Measurements from ENCODE around the gene VEZT. TPM values are rescaled to one million over a fixed set of nuclear protein-coding genes. Genes with fewer than 3 reads are reported as not detected.
"Not testable (repeated sequence)": the region's sequence is repeated elsewhere in the genome, so short reads cannot be mapped to it uniquely, and the experiment has no call there.

Gene VEZT
- 57.5 TPM for total RNA-seq

GRCh38 chr12:95217377-95218149 is at the start of gene VEZT, which contains the start of gene FGD6:
Gene VEZT (plus strand): TSS chr12:95217807. CDS start chr12:95217851, 44 bp downstream.
Gene FGD6 (minus strand): TSS chr12:95217467. CDS start chr12:95217240, 227 bp downstream.
- peak; percentile 99 for DNase-seq (ENCODE audit: low spot score)

GRCh38 chr12:95168746-95169145 is 48.9 kb upstream of the VEZT start:
- DNase-seq (ENCODE audit: low spot score) = no peak

GRCh38 chr12:95169368-95169767 is 48.2 kb upstream of the VEZT start:
- DNase-seq (ENCODE audit: low spot score) = peak; percentile 64

GRCh38 chr12:95173392-95174251 is 44.0 kb upstream of the VEZT start:
- DNase-seq (ENCODE audit: low spot score) = peak; percentile 63

- DNase-seq (ENCODE audit: low spot score) = no peak
These were observed 40.3 kb upstream of the VEZT start for GRCh38 chr12:95177201-95177768.

- no peak for DNase-seq (ENCODE audit: low spot score)
These were observed 39.5 kb upstream of the VEZT start for GRCh38 chr12:95178136-95178535.

GRCh38 chr12:95179011-95179410 is 38.6 kb upstream of the VEZT start:
- DNase-seq (ENCODE audit: low spot score) = no peak

- no peak for DNase-seq (ENCODE audit: low spot score)
These were observed 36.5 kb upstream of the VEZT start for GRCh38 chr12:95181103-95181502.

GRCh38 chr12:95182868-95183415 is 34.7 kb upstream of the VEZT start:
- DNase-seq (ENCODE audit: low spot score) = no peak

- DNase-seq (ENCODE audit: low spot score) = no peak
These were observed 33.5 kb upstream of the VEZT start for GRCh38 chr12:95184121-95184520.

- DNase-seq (ENCODE audit: low spot score) = no peak
These were observed 32.5 kb upstream of the VEZT start for GRCh38 chr12:95185072-95185471.

GRCh38 chr12:95185854-95186253 is 31.8 kb upstream of the VEZT start:
- no peak for DNase-seq (ENCODE audit: low spot score)

GRCh38 chr12:95187865-95188415 is 29.7 kb upstream of the VEZT start:
- no peak for DNase-seq (ENCODE audit: low spot score)

GRCh38 chr12:95191060-95191696 is 26.4 kb upstream of the VEZT start:
- no peak for DNase-seq (ENCODE audit: low spot score)

GRCh38 chr12:95192271-95192670 is 25.3 kb upstream of the VEZT start:
- no peak for DNase-seq (ENCODE audit: low spot score)

- no peak for DNase-seq (ENCODE audit: low spot score)
These were observed 24.5 kb upstream of the VEZT start for GRCh38 chr12:95193139-95193538.

GRCh38 chr12:95195122-95195521 is 22.5 kb upstream of the VEZT start:
- no peak for DNase-seq (ENCODE audit: low spot score)

- not testable (repeated sequence) for DNase-seq (ENCODE audit: low spot score)
These were observed 20.6 kb upstream of the VEZT start for GRCh38 chr12:95196875-95197569.

GRCh38 chr12:95197636-95198035 is 20.0 kb upstream of the VEZT start:
- no peak for DNase-seq (ENCODE audit: low spot score)

GRCh38 chr12:95198914-95199313 is 18.7 kb upstream of the VEZT start:
- DNase-seq (ENCODE audit: low spot score) = no peak

All from mucosa of gallbladder (tissue), 1 donor.